ENCODE results near the gene IMPA2.

Gene IMPA2

DNA sequence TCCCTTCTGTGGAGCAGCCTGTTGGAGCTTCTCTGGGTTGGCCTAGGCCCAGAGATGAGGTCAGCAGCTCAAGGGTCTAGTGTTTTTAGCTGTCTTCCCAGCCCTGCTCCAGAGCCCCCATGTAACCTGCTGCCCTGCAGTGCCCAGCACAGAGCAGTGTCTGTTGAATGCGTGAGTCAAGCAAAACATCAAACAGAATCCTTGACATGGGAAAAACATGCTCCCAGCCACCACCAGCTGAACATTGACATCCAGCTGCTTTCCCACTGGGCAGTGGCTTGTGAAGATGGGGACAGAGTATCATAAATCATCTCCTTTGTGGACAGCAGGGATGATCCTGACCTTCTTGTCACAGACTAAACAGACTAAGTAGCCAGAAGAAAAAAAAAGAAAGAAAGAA lies 22.6 kb downstream of the IMPA2 start:
- TF ChIP-seq TAF1 (IDR thresholded peaks at IDR 0.05; ENCODE audit: borderline replicate concordance, low read depth, low read length) (no peak), POLR2A (IDR thresholded peaks at IDR 0.05; ENCODE audit: low read depth, low read length) (no peak), POLR2AphosphoS5 (IDR thresholded peaks at IDR 0.05; ENCODE audit: low read depth, low read length) (no peak)
- no peak for DNase-seq (ENCODE audit: insufficient read length)
- no peak for FAIRE-seq

DNA sequence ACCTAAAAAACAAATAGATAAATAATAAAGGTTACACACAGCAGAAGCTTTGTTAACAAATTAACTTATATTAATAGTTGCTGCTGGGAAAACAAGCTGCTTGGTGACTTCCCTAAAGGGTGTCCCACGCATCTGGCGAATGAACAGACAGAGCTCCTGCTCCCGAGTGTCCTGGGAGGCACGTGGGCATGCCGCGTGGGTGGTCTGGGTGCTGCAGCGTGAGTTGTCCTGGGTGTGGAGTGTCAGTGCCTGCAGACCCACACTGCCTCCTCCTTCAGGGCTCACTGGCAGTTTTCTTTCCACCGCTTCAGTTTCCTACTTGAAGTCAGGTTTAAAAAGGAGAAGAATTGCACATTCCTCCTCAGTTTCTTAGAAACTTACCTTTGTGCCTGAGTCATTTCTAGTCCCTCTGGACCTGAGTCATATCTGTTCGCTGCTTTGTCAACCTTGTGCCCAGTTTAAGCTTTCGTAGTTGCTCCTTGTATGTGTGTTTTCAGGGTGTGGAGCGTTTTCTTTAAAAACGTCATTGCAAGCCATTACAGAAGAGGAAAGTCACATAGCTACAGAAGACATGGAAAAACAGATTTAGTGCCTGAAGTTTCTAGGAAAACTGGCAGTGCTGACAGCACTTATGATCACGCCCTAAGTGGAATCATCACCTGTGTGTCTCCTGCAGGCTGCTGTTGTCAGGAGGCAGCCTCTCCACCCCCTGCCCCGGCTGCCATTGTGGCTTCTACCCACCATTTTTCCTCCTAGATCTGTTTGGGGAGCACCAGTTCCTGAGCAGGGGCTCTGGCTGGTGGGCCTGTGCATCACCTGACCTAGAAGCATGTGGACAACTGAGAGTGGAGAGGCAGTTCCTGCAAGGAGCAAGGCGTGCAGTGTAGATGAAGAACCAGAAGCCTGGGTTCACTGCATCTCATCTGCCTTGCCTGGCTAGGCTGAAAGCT lies 24.5 kb downstream of the IMPA2 start:
- FAIRE-seq, result no peak
- DNase-seq (ENCODE audit: insufficient read length), result no peak
- TF ChIP-seq POLR2A (IDR thresholded peaks at IDR 0.05; ENCODE audit: low read depth, low read length), result no peak
- TF ChIP-seq TAF1 (IDR thresholded peaks at IDR 0.05; ENCODE audit: borderline replicate concordance, low read depth, low read length), result no peak
- no peak for TF ChIP-seq POLR2AphosphoS5 (IDR thresholded peaks at IDR 0.05; ENCODE audit: low read depth, low read length)

DNA sequence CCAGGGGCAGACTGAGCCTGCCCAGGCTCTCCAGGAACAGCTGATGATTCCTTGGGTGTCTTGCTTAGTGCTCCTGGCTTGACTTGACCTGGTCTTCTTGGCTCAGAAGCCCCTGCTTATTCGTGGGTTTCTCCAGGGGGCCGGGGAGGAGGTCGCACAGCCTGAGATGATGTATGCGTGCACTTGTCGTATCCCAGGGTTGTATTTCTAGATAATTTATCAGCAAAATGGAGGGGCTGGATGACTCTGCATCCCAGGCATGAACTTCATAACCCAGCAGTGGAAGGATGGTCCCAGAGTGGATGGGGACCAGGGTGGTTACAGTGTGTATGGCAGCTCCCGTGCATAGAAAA lies 25.2 kb downstream of the IMPA2 start:
- DNase-seq (ENCODE audit: insufficient read length), result no peak
- no peak for TF ChIP-seq POLR2AphosphoS5 (IDR thresholded peaks at IDR 0.05; ENCODE audit: low read depth, low read length)
- no peak for TF ChIP-seq POLR2A (IDR thresholded peaks at IDR 0.05; ENCODE audit: low read depth, low read length)
- no peak for TF ChIP-seq TAF1 (IDR thresholded peaks at IDR 0.05; ENCODE audit: borderline replicate concordance, low read depth, low read length)
- no peak for FAIRE-seq

DNA sequence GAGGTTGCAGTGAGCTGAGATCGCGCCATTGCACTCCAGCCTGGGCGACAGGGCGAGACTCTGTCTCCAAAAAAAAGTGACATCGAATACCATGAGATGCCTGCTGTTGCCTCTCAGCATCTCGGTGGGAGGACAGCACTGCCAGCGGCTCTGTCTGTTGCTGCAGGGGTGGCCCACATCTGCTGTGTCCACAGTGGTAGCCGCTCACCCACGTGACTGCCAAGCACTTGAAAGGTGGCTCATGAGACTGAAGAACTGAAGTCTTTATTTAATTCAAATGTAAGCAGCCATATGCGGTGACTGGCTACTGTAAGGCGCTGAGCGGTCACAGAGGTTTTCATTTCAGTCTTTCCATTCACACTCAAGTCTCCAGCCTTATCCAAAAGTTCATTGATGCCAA lies 25.8 kb downstream of the IMPA2 start:
- TF ChIP-seq POLR2A (IDR thresholded peaks at IDR 0.05; ENCODE audit: low read depth, low read length) (no peak), TAF1 (IDR thresholded peaks at IDR 0.05; ENCODE audit: borderline replicate concordance, low read depth, low read length) (no peak), POLR2AphosphoS5 (IDR thresholded peaks at IDR 0.05; ENCODE audit: low read depth, low read length) (no peak)
- FAIRE-seq, result no peak

DNA sequence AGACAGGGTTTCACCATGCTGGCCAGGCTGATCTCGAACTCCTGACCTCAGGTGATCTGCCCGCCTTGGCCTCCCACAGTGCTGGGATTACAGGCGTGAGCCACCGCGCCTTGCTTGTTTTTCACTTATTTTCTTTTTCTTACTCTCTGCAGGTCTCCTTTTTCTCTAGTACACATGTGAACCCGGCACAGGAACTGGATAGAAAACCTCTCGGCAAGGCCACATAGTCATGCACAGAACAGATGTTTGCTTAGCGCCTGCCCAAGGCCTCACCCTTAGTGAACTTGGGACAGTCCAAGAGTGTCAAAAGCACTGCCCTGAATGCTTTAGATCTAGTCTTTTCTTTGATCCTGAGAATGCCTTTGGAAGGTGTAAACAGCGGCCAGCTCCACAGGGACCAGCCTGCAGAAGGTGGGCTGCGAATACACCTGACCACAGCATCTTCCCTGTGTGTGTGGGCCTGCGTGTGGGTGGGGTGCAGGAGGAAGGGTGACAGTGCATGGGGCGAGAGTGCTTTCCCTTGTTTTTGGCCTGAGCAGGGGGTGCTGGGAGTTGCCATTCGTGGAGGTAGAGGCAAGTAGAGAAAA lies 27.0 kb downstream of the IMPA2 start:
- TF ChIP-seq TAF1 (IDR thresholded peaks at IDR 0.05; ENCODE audit: borderline replicate concordance, low read depth, low read length) (no peak), POLR2AphosphoS5 (IDR thresholded peaks at IDR 0.05; ENCODE audit: low read depth, low read length) (no peak), POLR2A (IDR thresholded peaks at IDR 0.05; ENCODE audit: low read depth, low read length) (no peak)
- FAIRE-seq (no peak), DNase-seq (ENCODE audit: insufficient read length) (no peak)

More for the DNA sequence above, 25.8 kb downstream of the IMPA2 start:
- DNase-seq (ENCODE audit: insufficient read length), result no peak

DNA sequence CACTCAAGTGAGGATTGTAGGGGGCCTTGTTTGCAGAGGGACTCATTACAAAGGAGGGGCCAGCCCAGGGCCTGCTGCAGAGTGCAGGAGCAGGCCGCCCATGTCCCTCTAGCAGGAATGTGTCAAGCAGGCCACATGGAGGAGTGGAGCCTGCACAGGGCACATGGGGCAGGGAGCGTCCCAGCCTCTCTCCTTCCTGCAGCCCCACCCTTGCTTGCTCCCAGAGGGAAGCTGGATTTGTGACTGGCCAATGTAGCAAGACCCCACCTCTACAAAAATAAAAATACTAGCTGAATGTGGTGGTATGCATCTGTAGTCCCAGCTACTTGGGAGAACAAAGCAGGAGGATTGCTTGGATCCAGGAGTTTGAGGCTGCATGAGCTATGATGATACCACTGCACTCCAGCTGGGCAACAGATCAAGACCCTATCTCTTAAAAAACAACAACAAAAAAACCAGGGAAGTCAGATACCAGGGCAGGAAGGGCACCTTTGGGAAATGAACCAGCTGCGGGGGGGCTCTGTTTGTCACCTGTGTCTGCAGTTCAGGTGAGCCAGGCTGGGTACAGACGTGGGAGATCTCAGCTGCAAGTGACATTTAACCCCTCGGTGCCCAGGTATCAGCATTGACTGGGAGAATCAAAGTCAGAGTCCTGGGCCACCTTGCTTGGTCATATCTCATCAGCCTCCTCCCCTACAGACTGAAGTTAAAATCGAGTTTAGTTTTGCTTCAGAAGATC lies 27.7 kb downstream of the IMPA2 start:
- FAIRE-seq (no peak), DNase-seq (ENCODE audit: insufficient read length) (no peak)
- TF ChIP-seq TAF1 (IDR thresholded peaks at IDR 0.05; ENCODE audit: borderline replicate concordance, low read depth, low read length) (no peak), POLR2A (IDR thresholded peaks at IDR 0.05; ENCODE audit: low read depth, low read length) (no peak), POLR2AphosphoS5 (IDR thresholded peaks at IDR 0.05; ENCODE audit: low read depth, low read length) (no peak)

DNA sequence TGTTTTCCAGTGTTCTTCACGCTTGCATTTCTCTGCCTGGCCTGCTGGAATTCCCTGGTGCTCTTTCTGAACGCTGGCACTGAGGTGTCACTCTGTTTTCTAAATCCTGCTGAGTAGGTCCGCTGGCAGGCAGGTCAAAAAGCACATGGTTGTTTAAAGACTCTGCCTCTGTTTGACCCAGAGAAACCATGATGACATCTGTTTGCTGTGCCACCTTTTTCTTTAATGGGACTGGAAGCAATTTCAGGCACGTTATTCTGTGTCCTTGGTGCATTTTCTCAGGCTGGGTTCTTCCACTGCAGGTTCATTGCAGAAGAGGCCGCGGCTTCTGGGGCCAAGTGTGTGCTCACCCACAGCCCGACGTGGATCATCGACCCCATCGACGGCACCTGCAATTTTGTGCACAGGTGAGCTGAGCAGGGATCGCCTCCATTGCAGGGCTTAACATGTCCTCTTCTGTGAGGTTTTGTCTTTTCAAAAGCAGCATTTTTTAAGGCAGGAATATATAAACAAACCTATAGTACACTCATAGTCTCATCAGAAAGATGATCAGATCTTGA lies 28.4 kb downstream of the IMPA2 start:
- TF ChIP-seq POLR2A (IDR thresholded peaks at IDR 0.05; ENCODE audit: low read depth, low read length) (no peak), TAF1 (IDR thresholded peaks at IDR 0.05; ENCODE audit: borderline replicate concordance, low read depth, low read length) (no peak), POLR2AphosphoS5 (IDR thresholded peaks at IDR 0.05; ENCODE audit: low read depth, low read length) (no peak)
- DNase-seq (ENCODE audit: insufficient read length) (no peak), FAIRE-seq (no peak)

DNA sequence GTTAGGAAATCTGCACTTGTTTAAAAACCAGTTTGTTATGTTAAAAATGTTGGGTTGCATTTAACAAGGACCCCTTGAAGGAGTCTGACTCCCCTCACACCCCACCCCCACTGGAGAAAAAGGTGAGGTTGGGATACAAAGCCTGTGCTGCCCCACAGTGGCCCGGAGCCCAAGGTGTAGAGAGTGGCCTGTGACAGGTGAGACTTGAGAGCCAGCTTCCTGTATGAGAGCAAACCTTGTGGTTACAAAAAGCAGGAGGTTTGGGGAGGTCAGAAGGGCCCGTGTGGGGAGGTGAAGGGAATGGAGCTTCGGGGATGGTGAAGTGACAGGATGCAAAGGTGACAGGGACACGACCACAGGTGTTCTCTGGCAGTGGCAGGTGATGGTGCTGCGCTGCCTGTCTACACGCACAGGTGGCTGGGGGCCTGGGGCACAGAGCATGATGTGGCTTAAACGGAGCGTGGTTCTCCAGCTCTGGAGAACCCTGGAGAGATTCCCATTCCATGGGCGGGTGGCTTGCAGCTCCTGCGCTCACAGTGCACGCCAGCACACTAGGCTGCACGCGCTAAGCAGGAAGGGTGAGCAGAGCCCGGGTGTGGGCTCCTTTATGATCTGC lies 29.0 kb downstream of the IMPA2 start:
- TF ChIP-seq TAF1 (IDR thresholded peaks at IDR 0.05; ENCODE audit: borderline replicate concordance, low read depth, low read length), result no peak
- TF ChIP-seq POLR2AphosphoS5 (IDR thresholded peaks at IDR 0.05; ENCODE audit: low read depth, low read length), result no peak
- TF ChIP-seq POLR2A (IDR thresholded peaks at IDR 0.05; ENCODE audit: low read depth, low read length), result no peak
- FAIRE-seq (no peak), DNase-seq (ENCODE audit: insufficient read length) (no peak)

DNA sequence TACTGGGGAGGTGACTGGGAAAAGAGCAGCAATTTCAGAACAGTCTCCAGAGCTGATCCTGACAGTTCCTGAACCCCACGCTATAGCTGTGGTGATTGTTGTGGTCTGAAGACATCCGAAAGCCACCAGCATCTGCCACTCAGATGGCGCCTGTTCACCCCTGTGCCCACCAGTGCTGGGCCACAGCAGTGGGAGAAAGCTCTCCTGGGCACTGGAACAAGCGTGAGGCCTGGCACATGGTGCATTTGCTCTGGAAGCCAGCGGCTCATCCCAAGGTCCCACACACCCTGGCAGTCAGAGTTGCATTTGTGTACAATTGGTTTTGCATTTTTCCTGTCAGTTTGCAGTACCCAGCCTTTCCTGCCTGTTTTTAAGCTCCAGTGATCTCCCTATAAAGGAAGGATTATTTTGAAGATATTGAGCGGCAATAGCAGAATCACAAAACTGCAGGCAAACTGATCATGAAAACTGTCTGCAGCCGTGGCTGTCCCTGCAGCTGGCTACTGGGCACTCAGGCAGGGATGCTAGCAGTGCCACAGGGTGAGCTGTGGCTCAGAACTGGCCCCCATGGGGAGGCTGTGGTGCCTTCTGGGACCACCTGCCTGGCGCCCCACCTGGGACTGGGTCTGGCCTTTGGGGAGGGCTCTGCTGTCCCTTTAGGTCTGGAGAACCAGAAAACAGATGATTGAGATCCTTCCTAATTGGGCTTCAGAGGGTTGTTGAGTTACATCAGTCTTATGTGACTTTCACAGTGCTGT lies 30.1 kb downstream of the IMPA2 start:
- no peak for DNase-seq (ENCODE audit: insufficient read length)
- no peak for TF ChIP-seq POLR2AphosphoS5 (IDR thresholded peaks at IDR 0.05; ENCODE audit: low read depth, low read length)
- no peak for TF ChIP-seq TAF1 (IDR thresholded peaks at IDR 0.05; ENCODE audit: borderline replicate concordance, low read depth, low read length)
- no peak for TF ChIP-seq POLR2A (IDR thresholded peaks at IDR 0.05; ENCODE audit: low read depth, low read length)
- no peak for FAIRE-seq

DNA sequence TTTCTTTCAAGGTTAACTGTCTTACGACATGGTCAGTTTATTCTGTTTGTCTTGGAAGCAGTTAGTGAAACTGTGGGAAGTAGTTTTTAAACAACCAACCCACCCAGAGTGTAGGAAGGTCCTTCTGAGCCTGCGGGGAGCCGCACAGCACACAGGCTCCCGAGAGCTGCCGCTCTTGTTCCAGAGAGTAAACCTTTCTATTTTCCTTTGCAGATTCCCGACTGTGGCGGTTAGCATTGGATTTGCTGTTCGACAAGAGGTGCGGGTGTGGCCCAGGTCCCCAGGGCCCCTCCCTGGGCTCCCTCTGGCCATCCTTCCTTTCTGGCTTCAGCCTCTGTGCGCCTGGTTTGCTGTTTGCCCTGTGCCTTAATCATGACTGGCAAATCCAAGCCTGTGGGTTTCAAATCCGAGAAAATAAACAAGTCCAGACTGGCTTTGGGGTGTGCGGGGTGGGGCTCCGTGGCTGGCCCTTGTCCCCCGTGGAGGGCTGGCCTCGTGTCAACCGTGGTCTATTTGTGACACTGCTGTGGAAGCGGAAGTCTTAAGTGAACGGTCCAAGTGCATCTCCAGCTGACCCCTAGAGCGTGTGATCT lies 30.7 kb downstream of the IMPA2 start:
- TF ChIP-seq POLR2A (IDR thresholded peaks at IDR 0.05; ENCODE audit: low read depth, low read length) (no peak), POLR2AphosphoS5 (IDR thresholded peaks at IDR 0.05; ENCODE audit: low read depth, low read length) (no peak), TAF1 (IDR thresholded peaks at IDR 0.05; ENCODE audit: borderline replicate concordance, low read depth, low read length) (no peak)
- FAIRE-seq (no peak), DNase-seq (ENCODE audit: insufficient read length) (no peak)

Measured in GM12892 (cell line).